Right lobe of liver (tissue), 4 donors: ENCODE results near the gene CDKN1A.

Source experiments
- POLR2A ChIP-seq: fragments of 450-650 bp; IDR thresholded peaks from one replicate; pipeline ENCODE4 v1.6.1; 2017; ENCODE audit warnings: antibody characterized with exemption, mild to moderate bottlenecking
- TF ChIP-seq, protein P1 (sequence below), 4 donors: fragments of 200-600 bp in 3 of 4; fragments of 450-650 bp in 1 of 4; IDR thresholded peaks; one replicate each; pipeline versions ENCODE4 v1.5.1 to v1.8.0; 2016 to 2022; ENCODE audit warnings: antibody characterized with exemption in 4 of 4, mild to moderate bottlenecking in 2 of 4
- donor health status: DM: no; HTN: no; CAD: no.
- donor health status: DM: no; HTN: no; CAD: no.
- donor health status: DM: no; HTN: yes; CAD: no.

DNA sequence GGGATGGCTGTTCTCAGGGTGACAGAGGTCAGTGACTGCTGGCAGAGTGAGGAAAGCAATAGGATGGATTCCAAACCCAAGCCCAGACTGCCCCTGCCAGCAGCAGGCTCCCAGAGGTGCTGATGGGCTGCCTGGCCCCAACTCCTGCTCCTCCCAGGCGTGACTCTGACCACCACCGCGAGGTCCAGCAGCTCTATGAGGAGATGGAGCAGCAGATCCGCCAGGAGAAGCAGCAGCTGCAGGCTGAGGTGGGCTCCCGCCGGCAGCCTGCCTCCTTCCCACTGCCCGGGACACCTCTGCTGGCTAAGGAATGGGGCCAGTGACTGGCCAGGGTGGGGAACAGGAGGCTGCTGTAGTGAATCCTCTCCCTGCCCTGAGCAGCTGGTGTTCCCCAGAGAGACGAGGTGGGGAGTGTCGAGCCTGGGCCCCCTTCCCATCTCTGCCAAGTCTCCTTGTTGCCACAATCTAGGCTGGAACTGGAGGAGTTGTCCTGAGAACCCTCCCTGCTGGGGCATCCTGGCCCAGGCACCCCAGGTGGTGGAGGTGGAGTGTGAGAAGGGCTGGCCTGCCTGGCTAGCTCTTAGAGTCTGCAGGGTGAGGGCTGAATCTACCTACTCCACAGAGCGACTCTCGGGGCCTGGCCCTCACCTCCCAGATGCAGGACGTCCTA is 39.5 kb downstream of the CDKN1A start:
- TF ChIP-seq, protein P1, sequence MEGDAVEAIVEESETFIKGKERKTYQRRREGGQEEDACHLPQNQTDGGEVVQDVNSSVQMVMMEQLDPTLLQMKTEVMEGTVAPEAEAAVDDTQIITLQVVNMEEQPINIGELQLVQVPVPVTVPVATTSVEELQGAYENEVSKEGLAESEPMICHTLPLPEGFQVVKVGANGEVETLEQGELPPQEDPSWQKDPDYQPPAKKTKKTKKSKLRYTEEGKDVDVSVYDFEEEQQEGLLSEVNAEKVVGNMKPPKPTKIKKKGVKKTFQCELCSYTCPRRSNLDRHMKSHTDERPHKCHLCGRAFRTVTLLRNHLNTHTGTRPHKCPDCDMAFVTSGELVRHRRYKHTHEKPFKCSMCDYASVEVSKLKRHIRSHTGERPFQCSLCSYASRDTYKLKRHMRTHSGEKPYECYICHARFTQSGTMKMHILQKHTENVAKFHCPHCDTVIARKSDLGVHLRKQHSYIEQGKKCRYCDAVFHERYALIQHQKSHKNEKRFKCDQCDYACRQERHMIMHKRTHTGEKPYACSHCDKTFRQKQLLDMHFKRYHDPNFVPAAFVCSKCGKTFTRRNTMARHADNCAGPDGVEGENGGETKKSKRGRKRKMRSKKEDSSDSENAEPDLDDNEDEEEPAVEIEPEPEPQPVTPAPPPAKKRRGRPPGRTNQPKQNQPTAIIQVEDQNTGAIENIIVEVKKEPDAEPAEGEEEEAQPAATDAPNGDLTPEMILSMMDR (IDR thresholded peaks at IDR 0.05) = no peak
- TF ChIP-seq POLR2A = no peak
